MG63 (cell line): ENCODE measurements around the gene TALDO1. TPM values are rescaled to one million over a fixed set of nuclear protein-coding genes. Genes with fewer than 3 reads are reported as not detected.
A peak's percentile ranks its signal among the peaks of the same experiment; 100 is the strongest.

Experiments
- DNase-seq: peaks from one replicate; pipeline ENCODE4 v3.0.0-alpha.2; 2020
- H3K27me3 ChIP-seq: fragments of 250-450 bp; sonication (Bioruptor Pico); 2 replicates; pipeline ENCODE4 v1.5.1; 2020; ENCODE audit warnings: mild to moderate bottlenecking, moderate library complexity
- H3K36me3 ChIP-seq: fragments of 250-450 bp; sonication (Bioruptor Pico); 2 replicates; pipeline ENCODE4 v1.5.1; 2020; ENCODE audit warnings: mild to moderate bottlenecking, moderate library complexity
- H3K4me3 ChIP-seq: fragments of 250-450 bp; sonication (Bioruptor Pico); 2 replicates; pipeline ENCODE4 v1.5.1; 2020; ENCODE audit warnings: mild to moderate bottlenecking, moderate library complexity
- H3K9me3 ChIP-seq: fragments of 250-450 bp; sonication (Bioruptor Pico); 2 replicates; pipeline ENCODE4 v1.5.1; 2020; ENCODE audit warnings: mild to moderate bottlenecking, moderate library complexity
- total RNA-seq: library from RNA; depleted of rRNA; stranded (reverse); fragments of >200 nt; shearing (Covaris generic); gene quantifications from 2 replicates; pipeline ENCODE4 v1.2.3, GENCODE V29; 2014; ENCODE audit warnings: low replicate concordance

Gene TALDO1
- total RNA-seq, 1 experiment from 2014 or later = 209 TPM

GRCh38 chr11:788009-788640 is 40.9 kb downstream of the TALDO1 start:
- no peak for DNase-seq
- no peaks in the 10 kb centered on the region for H3K27me3 ChIP-seq
- peaks cover 17% of the 10 kb centered on the region for H3K36me3 ChIP-seq
- H3K9me3 ChIP-seq = no peaks in the 10 kb centered on the region
- H3K4me3 ChIP-seq = no peak overlapping the region

- Histone ChIP-seq H3K27me3 (no peaks in the 10 kb centered on the region), H3K36me3 (peaks cover 29% of the 10 kb centered on the region), H3K9me3 (no peaks in the 10 kb centered on the region), H3K4me3 (no peak overlapping the region)
- DNase-seq = no peak
Observed at GRCh38 chr11:788953-789940, 42.0 kb downstream of the TALDO1 start.

DNA sequence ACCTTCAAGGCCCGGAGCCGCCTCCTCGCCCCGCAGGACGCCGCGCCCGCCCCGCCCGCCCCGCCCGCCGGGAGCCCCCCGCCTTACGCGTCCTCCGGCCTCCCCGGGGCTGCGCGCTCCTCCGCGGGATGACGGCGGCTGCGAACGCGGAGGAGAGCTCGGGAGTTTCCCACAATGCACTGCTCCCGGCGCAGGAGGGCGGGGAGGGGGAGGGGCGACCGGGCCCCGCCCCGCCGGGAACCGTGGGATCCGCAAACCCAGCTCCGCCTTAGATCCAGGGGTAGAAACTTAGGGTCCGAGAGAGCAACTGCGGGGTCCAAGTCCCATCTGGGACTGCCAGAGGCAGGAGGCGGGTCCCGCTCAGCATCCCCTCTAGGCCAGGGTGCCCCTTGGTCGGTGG is 42.7 kb downstream of the TALDO1 start, which contains the start of gene CEND1:
Gene CEND1, minus strand, starts transcription at position 148 of the 400 bp plus-strand sequence. CDS start 1,514 bp downstream, outside the sequence.
- Histone ChIP-seq H3K4me3 (no peak within 1 kb of the TSS), H3K36me3 (peaks cover 35% of the 10 kb centered on the region), H3K27me3 (no peaks in the 10 kb centered on the region), H3K9me3 (no peaks in the 10 kb centered on the region)
- no peak for DNase-seq

- no peaks in the 10 kb centered on the region for H3K9me3 ChIP-seq
- peak; percentile 62 for DNase-seq
- no peaks in the 10 kb centered on the region for H3K27me3 ChIP-seq
Observed at GRCh38 chr11:790721-791564, 43.7 kb downstream of the TALDO1 start.

DNA sequence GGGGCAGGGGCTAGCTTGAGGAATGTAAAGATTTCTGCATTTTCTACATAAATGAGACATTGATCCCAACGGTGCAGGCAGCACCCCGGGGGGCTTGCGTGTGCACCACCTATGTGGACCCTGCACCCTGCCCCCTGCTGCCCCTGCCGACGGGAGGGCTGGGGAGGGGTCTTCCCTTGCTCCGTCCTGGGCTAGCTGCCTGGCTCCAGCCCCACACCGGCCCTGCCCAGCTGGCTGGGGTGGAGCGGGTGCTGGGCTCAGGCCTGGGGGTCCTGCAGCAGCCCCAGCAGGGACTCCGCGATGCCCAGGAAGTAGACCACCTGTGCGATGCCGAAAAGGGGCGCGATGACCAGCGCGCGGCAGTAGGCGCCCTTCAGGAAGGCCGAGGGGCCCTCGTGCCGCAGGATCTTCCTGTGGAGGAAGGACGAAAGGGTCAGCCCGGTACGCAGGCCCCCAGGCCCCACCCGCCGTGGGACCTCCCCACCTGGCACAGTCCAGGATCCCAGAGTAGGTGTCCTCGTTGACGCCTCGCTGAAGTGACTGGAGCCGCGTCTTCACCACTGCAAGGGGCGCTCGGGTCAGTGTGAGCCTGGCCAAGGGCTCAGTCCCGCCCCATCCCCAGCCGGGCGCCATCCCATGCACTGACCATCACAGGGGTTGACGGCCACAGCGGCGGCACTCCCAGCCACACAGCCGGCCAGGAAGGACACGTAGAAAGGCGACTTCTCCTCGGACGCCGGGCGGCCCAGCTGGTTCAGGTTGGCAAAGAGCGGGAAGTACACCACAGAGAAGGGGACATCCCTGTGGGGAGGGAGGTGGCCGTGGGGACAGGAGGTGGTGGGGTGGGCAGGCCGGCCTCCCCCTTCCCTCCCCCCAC is 44.6 kb downstream of the TALDO1 start:
- H3K27me3 ChIP-seq = no peaks in the 10 kb centered on the region
- H3K9me3 ChIP-seq = no peaks in the 10 kb centered on the region
- H3K36me3 ChIP-seq = peaks cover 35% of the 10 kb centered on the region
- no peak overlapping the region for H3K4me3 ChIP-seq
- no peak for DNase-seq

More at GRCh38 chr11:790721-791564, 43.7 kb downstream of the TALDO1 start:
- Histone ChIP-seq H3K4me3 (no peak overlapping the region), H3K36me3 (peaks cover 35% of the 10 kb centered on the region)

DNA sequence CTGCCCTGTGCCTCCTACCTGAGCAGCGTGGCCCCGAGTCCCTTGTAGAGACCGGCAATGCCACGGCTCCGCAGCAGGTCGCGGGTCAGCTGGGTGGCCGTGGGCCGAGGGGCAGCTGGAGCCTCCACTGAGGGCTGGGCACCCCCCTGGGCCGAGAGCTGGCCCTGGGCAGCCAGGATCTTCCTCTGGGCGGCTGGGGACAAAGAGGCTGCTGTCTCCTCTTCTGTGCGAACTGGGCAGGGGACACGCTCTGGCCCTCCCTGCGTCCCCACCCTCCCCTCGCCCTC is 45.2 kb downstream of the TALDO1 start:
- no peaks in the 10 kb centered on the region for H3K9me3 ChIP-seq
- H3K27me3 ChIP-seq = no peaks in the 10 kb centered on the region
- no peak for DNase-seq
- no peak overlapping the region for H3K4me3 ChIP-seq
- peaks cover 35% of the 10 kb centered on the region for H3K36me3 ChIP-seq

DNA sequence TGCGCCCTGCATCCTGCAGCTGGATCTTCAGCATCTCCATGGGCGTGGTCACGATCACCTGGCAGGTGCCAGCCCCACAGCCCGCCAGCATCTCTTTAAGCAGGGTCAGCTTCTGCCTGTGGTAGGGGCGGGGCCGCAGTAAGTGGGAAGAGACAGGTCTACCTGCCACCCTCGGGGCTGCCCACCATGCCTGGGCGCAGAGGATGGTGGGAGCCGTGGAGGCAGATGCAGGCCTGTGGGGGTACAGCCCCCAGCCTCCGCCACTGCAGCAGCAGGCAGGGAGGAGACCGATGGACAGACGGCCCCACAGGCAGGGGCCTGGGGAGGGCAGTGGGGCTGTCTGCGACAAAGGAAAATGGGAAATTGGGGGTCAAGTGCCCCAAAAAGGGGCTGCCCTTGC is 45.6 kb downstream of the TALDO1 start:
- Histone ChIP-seq H3K9me3 (no peaks in the 10 kb centered on the region), H3K36me3 (peaks cover 35% of the 10 kb centered on the region), H3K27me3 (no peaks in the 10 kb centered on the region), H3K4me3 (no peak overlapping the region)
- no peak for DNase-seq

GRCh38 chr11:793556-793955 is 46.3 kb downstream of the TALDO1 start:
- Histone ChIP-seq H3K4me3 (no peak overlapping the region), H3K36me3 (peaks cover 35% of the 10 kb centered on the region), H3K27me3 (no peaks in the 10 kb centered on the region), H3K9me3 (no peaks in the 10 kb centered on the region)
- peak; percentile 57 for DNase-seq

- Histone ChIP-seq H3K27me3 (no peaks in the 10 kb centered on the region), H3K9me3 (no peaks in the 10 kb centered on the region), H3K36me3 (peaks cover 37% of the 10 kb centered on the region), H3K4me3 (no peak overlapping the region)
- DNase-seq = no peak
Observed at GRCh38 chr11:794013-794765, 46.9 kb downstream of the TALDO1 start.

GRCh38 chr11:794766-795633 is 47.7 kb downstream of the TALDO1 start:
- H3K4me3 ChIP-seq = peak overlapping the region; percentile 99
- H3K9me3 ChIP-seq = no peaks in the 10 kb centered on the region
- H3K27me3 ChIP-seq = no peaks in the 10 kb centered on the region
- no peak for DNase-seq
- peaks cover 42% of the 10 kb centered on the region for H3K36me3 ChIP-seq

DNA sequence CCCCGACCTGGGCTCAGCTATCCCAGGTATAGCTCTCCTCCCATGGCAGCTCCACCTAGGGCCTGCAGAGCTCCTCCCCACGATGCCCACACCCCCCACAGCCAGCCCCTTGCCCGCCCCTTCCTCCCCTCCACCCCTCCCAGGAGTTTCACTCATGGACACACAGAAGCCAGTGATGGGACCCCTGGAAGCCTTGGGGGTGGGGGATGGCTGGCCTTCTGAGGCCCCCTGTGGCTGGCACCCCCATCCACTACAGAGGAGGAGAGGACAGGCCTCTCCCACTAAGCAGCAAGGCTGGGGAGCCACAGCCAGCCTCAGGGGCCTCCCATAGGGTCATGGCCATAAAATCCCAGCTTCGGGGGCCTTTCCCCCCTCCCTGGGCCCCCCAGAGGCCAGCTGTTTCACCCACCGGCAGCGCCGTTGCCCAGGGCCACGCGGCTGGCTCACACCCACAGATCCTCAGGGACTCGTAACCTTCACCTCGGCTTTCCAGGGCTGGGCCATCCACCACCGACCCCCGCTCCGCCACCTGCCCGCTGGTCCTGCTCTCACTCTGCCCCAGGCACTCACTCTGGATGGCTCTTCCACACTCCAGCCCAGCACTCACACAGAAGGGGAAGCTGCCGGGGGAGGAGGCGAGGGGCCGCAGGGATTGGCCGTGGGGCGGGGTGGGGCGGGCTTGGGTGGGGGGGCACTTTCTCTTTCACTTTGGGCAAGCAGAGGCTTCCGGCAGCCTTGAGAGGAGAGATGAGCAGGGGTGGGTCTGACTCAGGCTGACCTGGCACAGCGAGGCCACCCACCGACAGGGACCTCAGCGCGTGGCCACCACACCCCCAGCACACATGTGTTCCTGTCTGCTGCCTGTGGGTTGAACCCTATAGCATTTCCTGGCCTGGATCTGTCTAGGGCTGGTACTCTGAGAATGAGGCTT is 48.6 kb downstream of the TALDO1 start:
- H3K4me3 ChIP-seq = peak overlapping the region; percentile 99
- DNase-seq = peak; percentile 94
- peaks cover 45% of the 10 kb centered on the region for H3K36me3 ChIP-seq
- H3K9me3 ChIP-seq = no peaks in the 10 kb centered on the region
- H3K27me3 ChIP-seq = no peaks in the 10 kb centered on the region

DNA sequence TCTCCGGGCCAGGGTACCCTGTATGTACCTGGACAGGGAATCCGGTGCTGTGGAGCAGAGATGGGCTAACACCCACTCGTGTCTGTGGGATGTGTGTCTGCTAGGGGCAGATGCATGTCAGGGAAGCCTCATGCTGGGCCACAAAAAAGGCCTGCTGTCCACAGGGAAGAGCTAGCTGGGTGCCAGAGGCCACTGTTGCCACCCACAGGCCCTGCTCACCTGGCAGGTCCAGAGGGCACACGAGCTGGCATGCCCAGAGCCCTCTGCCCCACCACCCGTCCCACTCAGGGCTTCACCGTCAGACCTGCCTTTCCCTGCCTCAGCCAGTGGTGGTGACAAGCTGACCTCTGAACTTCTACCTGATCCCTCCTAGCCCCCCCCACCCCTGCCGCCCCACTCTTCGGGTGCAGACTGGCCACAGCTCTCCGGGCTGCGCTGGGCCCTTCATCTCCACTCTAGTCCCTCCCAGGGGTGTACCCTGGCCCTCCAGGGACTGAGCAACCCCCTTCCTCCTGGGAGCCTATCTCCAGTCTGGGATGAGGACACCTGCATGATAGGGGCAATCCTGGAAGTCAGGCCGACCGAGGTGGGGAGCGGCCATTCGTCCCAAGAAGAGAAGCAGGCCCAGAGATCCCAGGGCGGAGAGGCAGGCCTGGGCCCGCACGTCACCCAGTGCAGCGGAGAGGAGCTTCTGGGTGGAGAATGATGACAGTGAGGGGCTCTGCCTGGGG is 49.5 kb downstream of the TALDO1 start:
- peak overlapping the region; percentile 99 for H3K4me3 ChIP-seq
- peaks cover 41% of the 10 kb centered on the region for H3K36me3 ChIP-seq
- no peaks in the 10 kb centered on the region for H3K27me3 ChIP-seq
- no peak for DNase-seq
- no peaks in the 10 kb centered on the region for H3K9me3 ChIP-seq
